Kidney tubule cell (primary cell): ENCODE measurements around the gene PLA1A.
A peak's percentile ranks its signal among the peaks of the same experiment; 100 is the strongest.

ENCODE experiments used
- DNase-seq: peaks from one replicate; pipeline ENCODE4 v3.0.0-alpha.2; 2018; ENCODE audit warnings: low spot score

PLA1A gene

GRCh38 chr3:119637679-119638477 is 40.2 kb downstream of the PLA1A start:
- DNase-seq, result peak; percentile 94

GRCh38 chr3:119639494-119640350 is 42.0 kb downstream of the PLA1A start:
- DNase-seq, result peak; percentile 34

DNA sequence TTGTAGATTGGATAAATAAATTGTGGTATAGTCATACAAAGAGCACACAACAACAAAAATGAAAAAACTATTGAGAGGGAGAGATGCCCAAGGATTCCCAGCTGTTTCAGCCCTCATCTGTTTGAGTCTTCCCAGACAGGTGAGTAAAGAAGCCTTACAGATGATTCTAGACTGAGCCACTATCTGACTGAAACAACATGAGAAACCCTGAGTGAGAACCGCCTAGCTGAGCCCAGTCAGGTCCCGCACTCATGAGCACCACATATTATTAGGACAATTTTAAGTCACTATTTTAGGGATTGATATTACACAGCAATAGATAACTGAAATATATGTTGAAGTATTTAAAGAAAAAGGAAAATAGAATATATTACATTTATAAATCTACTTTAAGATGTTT is 43.7 kb downstream of the PLA1A start:
- no peak for DNase-seq

DNA sequence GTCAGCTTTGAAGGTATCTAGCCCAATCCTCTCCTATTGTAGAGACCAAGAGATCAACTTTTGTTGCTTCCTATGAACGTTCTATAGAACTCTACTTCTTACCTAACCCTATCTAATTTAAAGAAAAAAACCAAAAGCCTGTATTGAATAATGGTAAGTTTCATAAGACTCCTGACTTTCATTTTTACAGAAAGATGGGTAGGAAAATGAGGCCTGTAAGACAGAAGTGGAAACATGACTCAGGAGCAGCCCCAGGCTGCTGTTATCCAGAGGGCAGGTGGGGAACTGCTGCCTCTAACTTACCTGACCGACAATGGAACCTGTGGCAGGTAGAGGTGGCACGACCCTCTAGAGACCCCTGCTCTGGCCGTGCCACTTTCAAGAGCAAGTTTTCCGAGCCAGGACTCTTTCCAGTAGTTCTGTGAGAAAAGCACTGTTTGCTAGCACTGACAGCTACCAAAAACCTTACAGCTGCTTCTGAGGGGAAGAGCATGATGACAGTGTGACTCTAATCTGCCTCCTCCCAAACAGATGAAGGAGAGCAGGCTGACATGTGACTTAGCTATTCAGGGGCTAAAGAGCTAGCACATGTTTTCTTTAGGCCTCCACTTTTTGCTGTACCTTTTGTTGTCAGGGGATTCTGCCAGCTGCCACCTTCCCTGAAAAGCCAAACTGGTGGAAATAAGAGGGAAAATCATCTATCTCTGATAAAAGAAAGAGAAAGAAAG is 45.2 kb downstream of the PLA1A start:
- peak; percentile 20 for DNase-seq

- peak; percentile 83 for DNase-seq
Observed at GRCh38 chr3:119643528-119643927, 45.8 kb downstream of the PLA1A start.

DNA sequence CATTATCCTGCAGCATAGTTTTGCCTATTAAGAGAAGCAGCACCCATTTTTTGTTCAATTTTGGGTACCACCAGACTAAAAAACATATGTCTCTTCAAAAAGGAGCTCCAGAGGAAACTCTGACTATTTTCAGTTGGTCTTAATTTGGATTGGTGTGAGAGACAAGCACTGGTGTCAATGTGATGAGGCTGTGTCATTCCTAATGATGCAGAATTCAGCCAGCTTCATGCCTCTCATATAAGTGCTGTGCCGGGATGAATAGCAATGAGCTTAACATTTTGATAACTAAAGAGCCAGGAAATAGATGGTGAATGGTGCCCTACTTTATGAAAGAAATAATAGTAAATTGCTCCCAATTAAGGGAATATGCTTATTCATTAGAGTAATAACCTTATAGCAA is 46.8 kb downstream of the PLA1A start:
- no peak for DNase-seq

DNA sequence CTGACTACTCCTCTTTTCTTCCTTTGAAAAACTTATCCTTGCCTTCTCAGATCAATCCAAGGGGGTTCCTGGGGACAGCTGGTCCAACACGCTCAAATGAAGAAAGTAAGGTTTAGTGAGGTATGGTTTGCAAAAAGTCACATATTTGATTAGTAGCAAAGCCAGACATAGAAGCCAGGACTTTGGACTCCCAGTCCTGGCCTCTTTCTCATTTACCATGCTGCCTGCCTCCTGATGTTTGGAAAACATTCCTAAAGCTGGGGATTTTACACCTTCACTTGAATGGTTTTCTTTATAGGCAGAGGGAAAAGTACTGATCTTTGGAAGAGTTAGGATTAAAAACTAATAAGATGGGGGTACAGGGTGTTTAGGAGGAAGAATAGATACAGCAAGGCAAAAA is 48.1 kb downstream of the PLA1A start:
- DNase-seq, result no peak

DNA sequence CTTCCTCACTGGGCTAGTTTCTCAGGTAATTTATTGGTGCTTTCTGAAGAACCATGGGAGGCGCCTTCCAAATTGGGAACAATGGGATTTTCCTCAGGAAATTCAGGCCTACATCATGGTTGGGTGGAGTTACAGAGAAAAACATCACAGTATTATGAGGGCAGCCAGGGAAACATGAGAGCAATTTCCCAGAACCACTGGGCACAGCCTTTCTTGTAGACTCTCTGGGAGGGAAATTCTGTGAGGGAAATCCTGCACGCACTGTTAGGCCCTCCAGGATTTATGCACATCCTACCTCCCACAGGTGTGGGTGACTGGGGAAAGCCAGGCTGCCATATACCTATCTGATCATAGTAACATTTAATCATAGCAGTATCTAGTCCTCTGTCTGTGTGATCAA is 49.5 kb downstream of the PLA1A start:
- no peak for DNase-seq

- DNase-seq, result no peak
Observed at GRCh38 chr3:119647843-119648575, 50.3 kb downstream of the PLA1A start.

GRCh38 chr3:119649761-119650160 is 52.1 kb downstream of the PLA1A start:
- no peak for DNase-seq

DNA sequence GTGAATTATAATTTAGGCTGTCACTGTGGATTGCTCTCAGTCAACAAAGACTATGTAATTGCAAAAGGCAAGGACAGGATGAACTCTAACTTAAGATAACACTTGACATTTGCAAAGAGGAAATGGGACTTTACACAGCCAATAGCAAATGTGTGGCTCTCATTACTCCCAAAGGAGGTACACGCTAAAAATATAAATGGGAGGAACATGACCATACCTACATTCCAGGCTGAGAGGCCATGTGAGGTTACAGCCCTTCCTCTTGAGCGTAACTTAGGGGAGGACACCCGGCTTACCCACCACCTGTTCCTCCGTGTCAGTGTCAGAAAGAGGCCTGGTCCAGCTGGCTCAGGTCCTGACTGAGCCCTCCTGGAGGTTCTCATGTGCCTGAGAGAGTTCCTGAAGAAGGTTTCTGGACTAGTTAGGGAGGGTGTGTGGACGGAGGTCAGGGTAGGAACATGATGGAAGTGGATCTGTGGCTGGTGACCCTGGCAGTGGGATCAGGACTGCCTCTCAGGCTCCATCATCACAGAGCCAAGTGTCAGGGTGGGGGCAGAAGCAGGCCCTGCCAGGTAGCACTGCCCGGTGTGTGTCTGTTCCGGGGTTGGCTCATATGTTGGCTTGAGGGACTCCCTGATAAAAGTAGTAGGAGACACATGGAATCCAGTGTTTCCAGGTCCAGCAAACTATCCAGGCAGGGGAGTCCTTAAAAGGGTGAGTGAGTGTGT is 54.8 kb downstream of the PLA1A start:
- no peak for DNase-seq

- DNase-seq, result no peak
Observed at GRCh38 chr3:119653876-119654275, 56.2 kb downstream of the PLA1A start.

- no peak for DNase-seq
Observed at GRCh38 chr3:119657887-119658702, 60.4 kb downstream of the PLA1A start.

DNA sequence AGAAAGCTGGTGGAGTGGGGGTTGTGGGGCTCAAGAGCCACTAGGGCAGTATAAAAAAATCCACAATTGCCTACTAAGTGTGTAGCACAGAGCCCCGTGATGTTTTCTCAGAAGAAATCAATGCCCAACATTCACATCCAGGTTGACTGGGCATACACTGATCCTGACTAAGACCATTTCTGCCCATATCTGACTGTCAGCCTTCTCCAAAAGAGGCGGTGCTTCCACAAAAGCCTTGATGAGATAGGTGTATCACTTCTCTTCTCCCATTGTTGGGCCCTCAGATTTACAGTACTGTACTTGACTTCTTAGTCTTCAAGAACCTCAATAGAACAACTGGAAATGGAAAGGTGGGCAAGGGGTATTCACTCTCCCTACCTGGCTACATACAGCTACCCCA is 61.3 kb downstream of the PLA1A start:
- no peak for DNase-seq

DNA sequence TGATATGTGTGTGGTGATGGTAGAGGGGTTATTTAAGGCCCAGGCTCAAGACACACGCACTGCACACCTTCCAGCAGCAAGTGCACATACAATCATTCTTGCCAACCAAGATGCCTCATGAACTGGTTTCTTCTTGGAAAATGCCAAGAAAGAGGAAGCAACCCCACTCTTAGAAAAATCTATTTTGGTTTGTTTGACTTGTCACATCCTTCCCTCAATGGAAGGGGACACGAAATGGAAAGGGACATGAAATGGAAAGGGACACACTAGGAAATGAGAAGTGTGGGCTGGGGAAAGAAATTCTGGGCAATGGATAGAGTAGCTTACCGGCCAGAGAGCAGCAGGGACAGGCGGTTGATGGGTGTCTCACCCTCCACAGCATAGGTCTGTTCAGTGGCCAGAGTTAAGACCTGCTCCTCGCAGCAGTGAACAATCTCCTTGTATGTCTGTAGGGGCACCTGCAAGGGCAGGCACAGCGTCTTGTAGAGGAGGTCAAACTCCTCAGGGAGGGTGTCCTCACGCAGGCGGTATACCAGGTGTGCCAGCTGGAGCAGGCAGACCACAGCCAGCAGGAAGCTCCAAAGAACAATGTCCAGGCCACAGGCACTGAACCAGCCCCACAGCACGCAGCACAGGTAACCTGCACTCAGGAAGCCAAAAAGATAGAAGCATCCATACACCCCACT is 62.1 kb downstream of the PLA1A start:
- DNase-seq, result no peak

DNA sequence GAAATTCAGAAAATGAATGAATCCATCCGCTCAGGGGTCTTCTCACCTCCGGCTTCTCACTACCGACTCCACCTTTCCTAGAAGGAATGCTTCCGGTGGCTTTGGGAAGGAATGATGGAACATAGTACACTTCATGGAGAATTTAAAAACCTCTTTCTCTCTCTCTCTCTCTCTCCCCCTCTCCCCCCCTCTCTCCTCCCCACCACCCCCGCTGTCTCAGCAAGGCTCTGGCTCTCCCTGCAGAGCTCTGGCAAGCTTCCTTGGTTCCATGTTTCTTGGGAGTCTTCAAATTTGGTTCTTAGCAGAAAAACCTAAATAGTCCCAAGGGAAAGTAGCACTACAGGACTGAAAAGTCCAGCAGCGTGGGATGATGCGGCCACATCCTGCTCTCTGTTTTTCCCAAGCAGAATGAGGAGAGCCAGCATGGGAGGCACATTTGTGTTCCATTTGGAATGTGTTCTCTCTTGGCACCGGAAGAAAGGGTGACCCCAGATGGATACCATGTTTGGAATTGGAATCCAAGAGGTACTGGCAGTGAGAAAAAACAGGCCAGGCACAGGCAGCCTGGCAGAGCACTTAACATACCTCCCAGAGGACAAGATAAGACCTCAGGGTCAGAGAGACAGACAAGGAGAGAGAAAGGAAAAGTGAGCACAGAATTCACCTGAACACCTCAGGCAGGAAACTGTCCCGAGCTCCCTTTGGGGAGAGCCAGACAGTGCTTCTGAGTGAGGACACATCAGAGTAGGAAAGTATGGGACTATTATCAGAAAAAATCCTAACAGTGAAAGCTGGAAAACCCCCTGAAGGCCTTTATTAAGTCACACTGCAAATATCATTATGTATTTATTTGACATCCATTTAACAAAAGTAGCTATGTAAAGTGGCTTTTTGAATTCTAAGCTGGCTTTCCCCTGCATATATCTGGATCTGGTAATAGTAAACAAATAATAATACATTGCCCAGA is 63.1 kb downstream of the PLA1A start, which contains the start of gene POPDC2:
POPDC2 (minus strand) TSS at position 116 of the 967 bp plus-strand sequence. CDS start 166 bp downstream, outside the sequence.
- DNase-seq, result no peak

DNA sequence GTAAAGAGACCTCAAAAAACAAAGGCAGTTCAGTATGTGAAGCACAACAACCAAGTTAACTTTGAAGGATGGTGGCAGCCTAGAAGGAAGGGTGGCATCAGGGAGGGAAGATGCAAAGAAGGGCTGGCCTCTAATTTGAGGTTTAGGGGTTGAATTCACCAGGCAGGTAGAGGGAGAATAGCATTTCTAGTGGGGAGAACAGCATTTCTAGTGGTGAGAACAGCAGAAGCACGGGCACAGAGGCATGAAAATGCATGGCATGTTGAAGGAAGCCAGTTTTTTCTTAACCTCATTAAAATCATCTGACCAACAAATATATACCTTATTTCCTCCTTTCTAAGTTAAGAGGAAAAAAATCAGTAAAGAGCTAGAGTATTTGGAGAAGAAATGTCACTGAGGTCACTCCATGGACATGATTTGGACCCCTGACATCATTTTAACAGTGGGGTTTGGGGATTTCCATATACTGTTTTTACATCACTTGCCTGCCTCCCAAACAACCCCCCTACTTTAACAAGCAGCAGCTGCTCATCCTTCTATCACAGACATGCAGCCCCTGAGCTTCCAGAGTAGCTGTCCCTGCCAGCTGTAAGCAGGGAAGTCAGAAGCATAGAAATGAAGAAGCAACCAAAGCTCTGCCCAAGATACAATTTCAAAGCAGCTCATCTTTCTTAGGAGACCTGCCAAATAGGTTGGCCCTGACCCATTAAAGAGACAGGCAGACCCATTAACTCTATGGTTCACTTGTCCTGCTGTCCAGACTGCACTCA is 65.1 kb downstream of the PLA1A start:
- DNase-seq, result peak; percentile 3

- no peak for DNase-seq
Observed at GRCh38 chr3:119663885-119664284, 66.2 kb downstream of the PLA1A start.
